HAP-1 (cell line): ENCODE measurements around the gene PLEKHJ1.

Experiments
- DNase-seq, 2 experiments: peaks; one replicate each; pipeline ENCODE4 v3.0.0-alpha.2; 2016 to 2020; ENCODE audit warnings: low spot score in 2 of 2
- H3K27me3 ChIP-seq: fragments of 250-450 bp; sonication (Bioruptor Pico); 2 replicates; pipeline ENCODE4 v1.5.1; 2020; ENCODE audit warnings: low read depth, mild to moderate bottlenecking, moderate library complexity
- H3K36me3 ChIP-seq: fragments of 250-450 bp; sonication (Bioruptor Pico); replicated peaks from 2 replicates; pipeline ENCODE4 v1.5.1; 2020; ENCODE audit warnings: mild to moderate bottlenecking
- H3K4me1 ChIP-seq: fragments of 250-450 bp; sonication (Bioruptor Pico); 2 replicates; pipeline ENCODE4 v1.5.1; 2020; ENCODE audit warnings: mild to moderate bottlenecking
- H3K4me3 ChIP-seq: fragments of 250-450 bp; sonication (Bioruptor Pico); 2 replicates; pipeline ENCODE4 v1.5.1; 2020; ENCODE audit warnings: mild to moderate bottlenecking, moderate library complexity
- H3K9me3 ChIP-seq: fragments of 250-450 bp; sonication (Bioruptor Pico); 2 replicates; pipeline ENCODE4 v1.5.1; 2020; ENCODE audit warnings: mild to moderate bottlenecking, moderate library complexity
- in situ Hi-C: fragments of 300-500 bp; cut with MboI; formaldehyde crosslinking; loops from 3 replicates; pipeline ENCODE4 v1.14.3; 2020; ENCODE audit warnings: low sequenced_read_pairs, inconsistent platforms, mixed read lengths

Gene PLEKHJ1

GRCh38 chr19:2228157-2229030, 7.7 kb downstream of the PLEKHJ1 start:
- no peaks in the 10 kb centered on the region for H3K4me1 ChIP-seq
- in situ Hi-C loops, result no loop called here
- H3K36me3 ChIP-seq, result peaks cover 79% of the 10 kb centered on the region
- no peak for DNase-seq
- H3K4me3 ChIP-seq, result no peak overlapping the region
- no peaks in the 10 kb centered on the region for H3K9me3 ChIP-seq
- no peaks in the 10 kb centered on the region for H3K27me3 ChIP-seq

GRCh38 chr19:2227415-2228156, 8.5 kb downstream of the PLEKHJ1 start:
- in situ Hi-C loops, result no loop called here
- Histone ChIP-seq H3K4me1 (no peaks in the 10 kb centered on the region), H3K36me3 (peaks cover 71% of the 10 kb centered on the region), H3K9me3 (no peaks in the 10 kb centered on the region), H3K27me3 (no peaks in the 10 kb centered on the region), H3K4me3 (no peak overlapping the region)
- no peak for DNase-seq

- Histone ChIP-seq H3K27me3 (no peaks in the 10 kb centered on the region), H3K4me3 (no peak overlapping the region), H3K9me3 (no peaks in the 10 kb centered on the region), H3K36me3 (peaks cover 66% of the 10 kb centered on the region), H3K4me1 (no peaks in the 10 kb centered on the region)
- in situ Hi-C loops, result no loop called here
- no peak for DNase-seq
These were observed 9.2 kb downstream of the PLEKHJ1 start for GRCh38 chr19:2226840-2227360.

- no peak for DNase-seq
- Histone ChIP-seq H3K27me3 (no peaks in the 10 kb centered on the region), H3K9me3 (no peaks in the 10 kb centered on the region), H3K4me1 (no peaks in the 10 kb centered on the region), H3K36me3 (peaks cover 60% of the 10 kb centered on the region), H3K4me3 (no peak overlapping the region)
- in situ Hi-C loops, result no loop called here
These were observed 9.9 kb downstream of the PLEKHJ1 start for GRCh38 chr19:2226051-2226839.

GRCh38 chr19:2225415-2226050, 10.6 kb downstream of the PLEKHJ1 start:
- Histone ChIP-seq H3K4me3 (no peak overlapping the region), H3K36me3 (peaks cover 54% of the 10 kb centered on the region), H3K9me3 (no peaks in the 10 kb centered on the region), H3K27me3 (no peaks in the 10 kb centered on the region), H3K4me1 (no peaks in the 10 kb centered on the region)
- DNase-seq, result no peak
- in situ Hi-C loops, result no loop called here

- Histone ChIP-seq H3K4me3 (no peak overlapping the region), H3K4me1 (no peaks in the 10 kb centered on the region), H3K36me3 (peaks cover 53% of the 10 kb centered on the region), H3K9me3 (no peaks in the 10 kb centered on the region), H3K27me3 (no peaks in the 10 kb centered on the region)
- DNase-seq, result no peak
- in situ Hi-C loops, result no loop called here
These were observed 11.3 kb downstream of the PLEKHJ1 start for GRCh38 chr19:2224754-2225349.

- in situ Hi-C loops, result no loop called here
- peaks cover 52% of the 10 kb centered on the region for H3K36me3 ChIP-seq
- H3K4me1 ChIP-seq, result no peaks in the 10 kb centered on the region
- H3K9me3 ChIP-seq, result no peaks in the 10 kb centered on the region
- DNase-seq, result no peak
- H3K4me3 ChIP-seq, result no peak overlapping the region
- H3K27me3 ChIP-seq, result no peaks in the 10 kb centered on the region
These were observed 12.2 kb downstream of the PLEKHJ1 start for GRCh38 chr19:2223959-2224358.

- Histone ChIP-seq H3K27me3 (no peaks in the 10 kb centered on the region), H3K4me3 (no peak overlapping the region), H3K4me1 (no peaks in the 10 kb centered on the region), H3K9me3 (no peaks in the 10 kb centered on the region), H3K36me3 (peaks cover 50% of the 10 kb centered on the region)
- in situ Hi-C loops, result no loop called here
- no peak for DNase-seq
These were observed 12.7 kb downstream of the PLEKHJ1 start for GRCh38 chr19:2223391-2223790.

- Histone ChIP-seq H3K4me1 (no peaks in the 10 kb centered on the region), H3K4me3 (no peak overlapping the region), H3K9me3 (no peaks in the 10 kb centered on the region), H3K27me3 (no peaks in the 10 kb centered on the region), H3K36me3 (peaks cover 59% of the 10 kb centered on the region)
- no peak for DNase-seq
- in situ Hi-C loops, result no loop called here
These were observed 14.2 kb downstream of the PLEKHJ1 start for GRCh38 chr19:2221918-2222317.

GRCh38 chr19:2221250-2221831, 14.8 kb downstream of the PLEKHJ1 start:
- Histone ChIP-seq H3K9me3 (no peaks in the 10 kb centered on the region), H3K4me3 (no peak overlapping the region), H3K36me3 (peaks cover 63% of the 10 kb centered on the region), H3K4me1 (no peaks in the 10 kb centered on the region), H3K27me3 (no peaks in the 10 kb centered on the region)
- DNase-seq, result no peak
- in situ Hi-C loops, result no loop called here

- H3K27me3 ChIP-seq, result no peaks in the 10 kb centered on the region
- no peak overlapping the region for H3K4me3 ChIP-seq
- no peak for DNase-seq
- H3K4me1 ChIP-seq, result no peaks in the 10 kb centered on the region
- in situ Hi-C loops, result no loop called here
- H3K36me3 ChIP-seq, result peaks cover 63% of the 10 kb centered on the region
- no peaks in the 10 kb centered on the region for H3K9me3 ChIP-seq
These were observed 16.4 kb downstream of the PLEKHJ1 start for GRCh38 chr19:2219726-2220125.

- in situ Hi-C loops, result no loop called here
- Histone ChIP-seq H3K36me3 (peaks cover 74% of the 10 kb centered on the region), H3K4me1 (no peaks in the 10 kb centered on the region), H3K27me3 (no peaks in the 10 kb centered on the region), H3K4me3 (no peak overlapping the region), H3K9me3 (no peaks in the 10 kb centered on the region)
- no peak for DNase-seq
These were observed 18.5 kb downstream of the PLEKHJ1 start for GRCh38 chr19:2217591-2217990.
